HepG2 (cell line): Measurements from ENCODE around the gene CPB1. TPM values are rescaled to one million over a fixed set of nuclear protein-coding genes. Genes with fewer than 3 reads are reported as not detected.

Source experiments
- ATAC-seq: fragments of 200-7000 bp; cut with Tn5 transposase; 3 replicates; pipeline ENCODE4 v1.9.1; 2020; ENCODE audit warnings: mild to moderate bottlenecking, moderate library complexity
- BruUV-seq: library from RNA; stranded (reverse); fragments of 400-500 nt; replicated peaks from 2 replicates; lab custom pipeline; 2021; lab: Mats Ljungman, UMichigan
- CTCF ChIA-PET: fragments of 300-600 bp; formaldehyde crosslinking; extraction: SDS; loops from one replicate; lab custom pipeline; 2021; ENCODE audit warnings: low total read pairs, inconsistent platforms, low intra/inter-chr PET ratio; lab: Yijun Ruan, JAX
- POLR2A ChIA-PET: fragments of 350-600 bp; sonication (Branson Sonifier 250); formaldehyde crosslinking; loops from one replicate; lab custom pipeline; 2020; ENCODE audit warnings: antibody characterized with exemption, inconsistent platforms; lab: Yijun Ruan, JAX
- DNase-seq: peaks from one replicate; pipeline ENCODE4 v3.0.0-alpha.2; 2015; ENCODE audit warnings: low spot score
- FAIRE-seq: peaks from 3 replicates; lab custom pipeline; 2011; peaks lifted over from hg19 to GRCh38; lab: Jason Lieb, UNC
- H2AFZ ChIP-seq: one replicate; pipeline ENCODE4 v1.6.1; 2011; ENCODE audit warnings: low read length, inconsistent platforms
- H3K27ac ChIP-seq: fragments of 300-600 bp; 3 replicates; pipeline ENCODE4 v1.8.0; 2011; ENCODE audit warnings: mixed run types, mild to moderate bottlenecking, mixed read lengths, low read length, inconsistent platforms; ENCODE audit not compliant: insufficient read depth; ENCODE audit errors: extremely low read length
- H3K27me3 ChIP-seq, 2 experiments: fragments of 200-600 bp in 1 of 2; 2 replicates in 1 of 2; 3 replicates in 1 of 2; pipeline versions ENCODE4 v1.6.0 to v1.8.0; 2011; ENCODE audit warnings: low read length in 2 of 2, mild to moderate bottlenecking in 2 of 2, moderate library complexity in 2 of 2, inconsistent platforms in 1 of 2; ENCODE audit not compliant: insufficient read depth in 2 of 2, control insufficient read depth in 1 of 2
- H3K36me3 ChIP-seq, 2 experiments: fragments of 200-600 bp in 1 of 2; replicated peaks in 1 of 2; 2 replicates in 1 of 2; 3 replicates in 1 of 2; pipeline versions ENCODE4 v1.5.1 to v1.8.0; 2011; ENCODE audit warnings: low read length in 2 of 2, inconsistent platforms in 1 of 2; ENCODE audit not compliant: insufficient read depth in 2 of 2, control insufficient read depth in 1 of 2
- H3K4me1 ChIP-seq: 2 replicates; pipeline ENCODE4 v1.5.1; 2012; ENCODE audit warnings: low read length, inconsistent platforms; ENCODE audit not compliant: insufficient read depth
- H3K4me2 ChIP-seq: 2 replicates; pipeline ENCODE4 v1.6.0; 2011; ENCODE audit warnings: low read depth, low read length, inconsistent platforms
- H3K4me3 ChIP-seq, 3 experiments: fragments of 200-600 bp in 1 of 3; sonication (generic), shearing (Covaris generic) in 1 of 3; replicated peaks in 1 of 3; 2 replicates each; pipeline ENCODE4 v1.5.1; 2011 to 2016; ENCODE audit warnings: low read length in 3 of 3, inconsistent platforms in 2 of 3, low read depth in 2 of 3, mild to moderate bottlenecking in 2 of 3, control low read depth in 1 of 3, mixed read lengths in 1 of 3; ENCODE audit not compliant: insufficient read depth in 1 of 3
- H3K79me2 ChIP-seq: one replicate; pipeline ENCODE4 v1.6.1; 2011; ENCODE audit warnings: low read length, inconsistent platforms; ENCODE audit not compliant: insufficient read depth
- H3K9ac ChIP-seq: 2 replicates; pipeline ENCODE4 v1.6.0; 2011; ENCODE audit warnings: mild to moderate bottlenecking, low read depth, low read length, inconsistent platforms; ENCODE audit not compliant: insufficient read depth
- H3K9me3 ChIP-seq: 2 replicates; pipeline ENCODE4 v1.5.1; 2012; ENCODE audit warnings: mild to moderate bottlenecking, low read length
- H4K20me1 ChIP-seq: 2 replicates; pipeline ENCODE4 v1.6.0; 2011; ENCODE audit warnings: inconsistent platforms, mild to moderate bottlenecking, low read length, moderate library complexity; ENCODE audit not compliant: insufficient read depth
- ATF7 ChIP-seq, 2 experiments: fragments of 450-650 bp in 1 of 2; sonication (generic) in 1 of 2; formaldehyde crosslinking in 1 of 2; IDR thresholded peaks; 2 replicates each; pipeline versions ENCODE4 v1.4.0 to v1.6.1; 2016 to 2020; ENCODE audit warnings: antibody characterized with exemption in 1 of 2, mild to moderate bottlenecking in 1 of 2, missing genetic modification reagents in 1 of 2
- CREB1 ChIP-seq, 2 experiments: fragments of 450-650 bp in 1 of 2; IDR thresholded peaks; 2 replicates each; pipeline ENCODE4 v1.6.1; 2016 to 2017; ENCODE audit warnings: control low read depth in 1 of 2, mild to moderate bottlenecking in 1 of 2, missing compliant biosample characterization in 1 of 2, missing genetic modification characterization in 1 of 2
- FLYWCH1 ChIP-seq: sonication (generic); formaldehyde crosslinking; IDR thresholded peaks from 2 replicates; pipeline ENCODE4 v1.8.1; 2023; ENCODE audit warnings: mild to moderate bottlenecking, missing genetic modification reagents
- NONO ChIP-seq, 2 experiments: fragments of 450-650 bp in 1 of 2; sonication (generic) in 1 of 2; formaldehyde crosslinking in 1 of 2; IDR thresholded peaks in 1 of 2; conservative IDR thresholded peaks in 1 of 2; 2 replicates each; pipeline versions ENCODE4 v1.6.1 to v1.8.0; 2017 to 2022; ENCODE audit warnings: mild to moderate bottlenecking in 1 of 2, missing genetic modification reagents in 1 of 2, moderate library complexity in 1 of 2
- REPIN1 ChIP-seq: sonication (generic); formaldehyde crosslinking; IDR thresholded peaks from 2 replicates; pipeline ENCODE4 v1.8.0; 2022; ENCODE audit warnings: missing genetic modification reagents, low read depth, mild to moderate bottlenecking, borderline replicate concordance
- ZNF597 ChIP-seq: sonication (generic); formaldehyde crosslinking; IDR thresholded peaks from 2 replicates; pipeline ENCODE4 v1.5.0; 2020; ENCODE audit warnings: missing genetic modification reagents
- WGBS: methylation state at CpG from one replicate; pipeline ENCODE4 v1.1.6; 2017; ENCODE audit warnings: low lambda C conversion rate; 5-methylcytosine and 5-hydroxymethylcytosine counted together
- in situ Hi-C: cut with HindIII; loops from 2 replicates; pipeline ENCODE4 v1.10.0; 2017; ENCODE audit warnings: low pct_unique_long_range_greater_than_20kb; ENCODE audit not compliant: extremely low pct_ligation_motif_present
- intact Hi-C: fragments of 100-400 bp; cut with micrococcal nuclease; formaldehyde crosslinking; loops from one replicate; pipeline ENCODE4 v1.10.0; 2022; ENCODE audit not compliant: unreplicated experiment
- polyA plus RNA-seq, 8 experiments: library from polyadenylated mRNA; depleted of rRNA in 3 of 8; stranded (reverse) in 7 of 8; unstranded in 1 of 8; fragments of >200 nt; fragmentation: Illumina TruSeq in 4 of 8; extraction: Trizol in 4 of 8; gene quantifications; 2 replicates each; pipeline versions ENCODE4 v1.2.1 to v1.2.3, GENCODE V29; 2011 to 2016; ENCODE audit warnings: low read depth in 4 of 8, missing spikeins in 1 of 8, mixed read lengths in 1 of 8; ENCODE audit not compliant: insufficient read depth in 1 of 8
- total RNA-seq, 5 experiments: library from RNA; depleted of rRNA; stranded (reverse); fragments of >200 nt; fragmentation: Illumina TruSeq; extraction: Trizol; gene quantifications; 2 replicates each; pipeline ENCODE4 v1.2.3, GENCODE V29; 2016; ENCODE audit warnings: low read depth in 1 of 5

CPB1 gene
- total and polyA plus RNA-seq, 2 of the 13 experiments (the other 11 are each of a cell fraction or from before 2014, with no cell fraction given): not detected

- Histone ChIP-seq H4K20me1 (no peaks in the 10 kb centered on the region), H3K9me3 (no peaks in the 10 kb centered on the region), H3K27me3 (no peaks in the 10 kb centered on the region), H3K79me2 (no peaks in the 10 kb centered on the region), H3K4me2 (no peak overlapping the region), H3K36me3 (no peaks in the 10 kb centered on the region), H3K9ac (no peak overlapping the region), H3K4me1 (no peaks in the 10 kb centered on the region), H2AFZ (no peak overlapping the region), H3K4me3 (no peak overlapping the region), H3K27ac (no peak overlapping the region)
- ChIA-PET POLR2A (no interaction called here), CTCF (no interaction called here)
- no peak for FAIRE-seq
- in situ Hi-C loops (no loop called here), intact Hi-C loops (loop anchor here (5.0 kb wide), 2 partner anchors 154 to 504 kb away; no protein-coding TSS in a partner anchor)
- no peak for ATAC-seq
- 2% methylated on average over 2 of the region's 2 CpGs for WGBS
- DNase-seq: no peak
- TF ChIP-seq REPIN1 (CRISPR knock-in tag): no peak
- no peak for TF ChIP-seq FLYWCH1 (CRISPR knock-in tag)
- no peak for TF ChIP-seq NONO (IDR thresholded peaks at IDR 0.05)
- no peak for TF ChIP-seq NONO (CRISPR knock-in tag; conservative IDR thresholded peaks at IDR 0.05)
- no TSS peak for BruUV-seq
These were observed 53.7 kb downstream of the CPB1 start for GRCh38 chr3:148881286-148881685.

GRCh38 chr3:148882288-148882687 is 54.7 kb downstream of the CPB1 start:
- TF ChIP-seq CREB1 (IDR thresholded peaks at IDR 0.05) (0 out of 2 replicates have a peak, but pooled peaks have one; percentile 12), CREB1 (CRISPR knock-in tag; IDR thresholded peaks at IDR 0.05) (no peak), ATF7 (IDR thresholded peaks at IDR 0.05) (peak; percentile 46), ATF7 (CRISPR knock-in tag; IDR thresholded peaks at IDR 0.05) (no peak), ZNF597 (no peak)
- Histone ChIP-seq H3K4me2 (no peak overlapping the region), H2AFZ (no peak overlapping the region), H3K27ac (no peak overlapping the region), H3K9me3 (no peaks in the 10 kb centered on the region), H3K79me2 (no peaks in the 10 kb centered on the region), H3K4me3 (no peak overlapping the region), H3K4me1 (no peaks in the 10 kb centered on the region), H4K20me1 (no peaks in the 10 kb centered on the region), H3K9ac (no peak overlapping the region), H3K36me3 (no peaks in the 10 kb centered on the region), H3K27me3 (no peaks in the 10 kb centered on the region)
- DNase-seq: no peak
- intact Hi-C loops: loop anchor here (5.0 kb wide), 2 partner anchors 155 to 505 kb away; no protein-coding TSS in a partner anchor
- no peak for ATAC-seq
- CTCF ChIA-PET: no interaction called here
- in situ Hi-C loops: no loop called here
- no TSS peak for BruUV-seq
- POLR2A ChIA-PET: no interaction called here
- WGBS: 4% methylated on average over 4 of the region's 4 CpGs
- no peak for FAIRE-seq
